ENCODE data around the gene E2F4.

The E2F4 gene

GRCh38 chr16:67191995-67192681, at the start of gene E2F4:
E2F4 (plus strand) TSS chr16:67192155; CDS start chr16:67192228, 73 bp downstream.
- peak within 1 kb of the TSS; percentile 69 for H3K4me3 ChIP-seq (ENCODE audit: low read length)
- no peak for TF ChIP-seq CTCF (IDR thresholded peaks at IDR 0.05; ENCODE audit: insufficient read depth, low read depth, low read length, missing control alignments)
- DNase-seq (ENCODE audit: low read depth): peak; percentile 95

GRCh38 chr16:67142342-67142741, 49.6 kb upstream of the E2F4 start:
- no peak for TF ChIP-seq CTCF (IDR thresholded peaks at IDR 0.05; ENCODE audit: insufficient read depth, low read depth, low read length, missing control alignments)
- no peak for DNase-seq (ENCODE audit: low read depth)

GRCh38 chr16:67144943-67145342, 47.0 kb upstream of the E2F4 start:
- TF ChIP-seq CTCF (IDR thresholded peaks at IDR 0.05; ENCODE audit: insufficient read depth, low read depth, low read length, missing control alignments): no peak
- no peak for DNase-seq (ENCODE audit: low read depth)
- H3K4me3 ChIP-seq (ENCODE audit: low read length): no peak overlapping the region

More at GRCh38 chr16:67142342-67142741, 49.6 kb upstream of the E2F4 start:
- H3K4me3 ChIP-seq (ENCODE audit: low read length): no peak overlapping the region

GRCh38 chr16:67145746-67146145, 46.2 kb upstream of the E2F4 start:
- no peak for TF ChIP-seq CTCF (IDR thresholded peaks at IDR 0.05; ENCODE audit: insufficient read depth, low read depth, low read length, missing control alignments)
- no peak overlapping the region for H3K4me3 ChIP-seq (ENCODE audit: low read length)
- no peak for DNase-seq (ENCODE audit: low read depth)

GRCh38 chr16:67146523-67147357, 45.2 kb upstream of the E2F4 start:
- TF ChIP-seq CTCF (IDR thresholded peaks at IDR 0.05; ENCODE audit: insufficient read depth, low read depth, low read length, missing control alignments): no peak
- no peak for DNase-seq (ENCODE audit: low read depth)
- no peak overlapping the region for H3K4me3 ChIP-seq (ENCODE audit: low read length)

GRCh38 chr16:67147437-67148140, 44.4 kb upstream of the E2F4 start:
- peak; percentile 69 for DNase-seq (ENCODE audit: low read depth)
- no peak overlapping the region for H3K4me3 ChIP-seq (ENCODE audit: low read length)
- no peak for TF ChIP-seq CTCF (IDR thresholded peaks at IDR 0.05; ENCODE audit: insufficient read depth, low read depth, low read length, missing control alignments)
